Measurements from ENCODE around the gene BICC1. TPM values are rescaled to one million over a fixed set of nuclear protein-coding genes. Genes with fewer than 3 reads are reported as not detected.

The BICC1 gene
- total RNA-seq, 1 experiment from 2014 or later = not detected

DNA sequence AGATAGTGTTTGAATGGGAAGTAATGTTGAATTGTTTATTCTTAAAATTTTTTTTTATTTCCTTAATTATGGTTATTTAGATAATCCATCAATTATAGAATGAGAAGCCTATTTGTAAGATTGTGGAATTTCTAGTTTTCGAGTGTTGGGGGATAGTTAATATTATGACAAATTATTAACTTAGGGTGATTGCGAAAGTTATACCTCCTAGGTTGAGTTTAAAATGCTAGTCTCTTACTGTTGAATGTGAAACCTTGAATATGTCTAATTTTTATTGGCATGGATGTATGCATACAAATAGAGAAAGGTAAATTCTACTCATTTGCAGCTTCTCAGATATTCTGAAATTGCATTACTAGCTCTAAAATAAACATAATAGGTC, 43.2 kb downstream of the BICC1 start:
- Histone ChIP-seq H3K9me3 (ENCODE audit: control insufficient read depth in 1 of 2, insufficient read depth in 1 of 2, low read depth in 1 of 2, low read length in 2 of 2) (no peaks in the 10 kb centered on the region), H3K9me2 (ENCODE audit: insufficient read depth) (no peaks in the 10 kb centered on the region), H3K4me2 (ENCODE audit: low read length) (no peak overlapping the region), H3K79me2 (ENCODE audit: insufficient read depth, low read length) (no peaks in the 10 kb centered on the region), H3K27ac (ENCODE audit: low read depth, low read length) (no peak overlapping the region), H3K36me3 (ENCODE audit: control insufficient read depth in 1 of 2, insufficient read depth in 2 of 2, low read length in 2 of 2) (no peaks in the 10 kb centered on the region), H2AFZ (ENCODE audit: low read depth, low read length, poor library complexity, severe bottlenecking) (no peak overlapping the region), H3K27me3 (ENCODE audit: insufficient read depth, low read length) (0 out of 2 replicates have a peak, but pooled peaks cover 4% of the 10 kb centered on the region), H3K4me3 (replicated peaks in 1 of 2; ENCODE audit: low read depth in 1 of 2, low read length in 2 of 2) (no peak overlapping the region), H3K9ac (ENCODE audit: low read length) (no peak overlapping the region), H4K20me1 (ENCODE audit: insufficient read depth) (no peaks in the 10 kb centered on the region), H3K4me1 (ENCODE audit: control insufficient read depth in 1 of 2, insufficient read depth in 2 of 2, low read length in 2 of 2) (no peaks in the 10 kb centered on the region)
- no peak for TF ChIP-seq SIN3A (IDR thresholded peaks at IDR 0.05; ENCODE audit: low read depth)
- no peak for TF ChIP-seq TCF7L2 (IDR thresholded peaks at IDR 0.05; ENCODE audit: borderline replicate concordance, extremely low read depth, insufficient read depth, insufficient read length)
- TF ChIP-seq CBX3 (IDR thresholded peaks at IDR 0.05; ENCODE audit: low read depth) = no peak
- TF ChIP-seq, protein P1, sequence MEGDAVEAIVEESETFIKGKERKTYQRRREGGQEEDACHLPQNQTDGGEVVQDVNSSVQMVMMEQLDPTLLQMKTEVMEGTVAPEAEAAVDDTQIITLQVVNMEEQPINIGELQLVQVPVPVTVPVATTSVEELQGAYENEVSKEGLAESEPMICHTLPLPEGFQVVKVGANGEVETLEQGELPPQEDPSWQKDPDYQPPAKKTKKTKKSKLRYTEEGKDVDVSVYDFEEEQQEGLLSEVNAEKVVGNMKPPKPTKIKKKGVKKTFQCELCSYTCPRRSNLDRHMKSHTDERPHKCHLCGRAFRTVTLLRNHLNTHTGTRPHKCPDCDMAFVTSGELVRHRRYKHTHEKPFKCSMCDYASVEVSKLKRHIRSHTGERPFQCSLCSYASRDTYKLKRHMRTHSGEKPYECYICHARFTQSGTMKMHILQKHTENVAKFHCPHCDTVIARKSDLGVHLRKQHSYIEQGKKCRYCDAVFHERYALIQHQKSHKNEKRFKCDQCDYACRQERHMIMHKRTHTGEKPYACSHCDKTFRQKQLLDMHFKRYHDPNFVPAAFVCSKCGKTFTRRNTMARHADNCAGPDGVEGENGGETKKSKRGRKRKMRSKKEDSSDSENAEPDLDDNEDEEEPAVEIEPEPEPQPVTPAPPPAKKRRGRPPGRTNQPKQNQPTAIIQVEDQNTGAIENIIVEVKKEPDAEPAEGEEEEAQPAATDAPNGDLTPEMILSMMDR (IDR thresholded peaks at IDR 0.05 in 2 of 3, conservative IDR thresholded peaks at IDR 0.05 in 1 of 3; ENCODE audit: borderline replicate concordance in 1 of 3, insufficient read depth in 1 of 3, low read depth in 2 of 3, low read length in 2 of 3) = no peak
- TF ChIP-seq JUND (IDR thresholded peaks at IDR 0.05) = no peak
- no peak for TF ChIP-seq EZH2 (IDR thresholded peaks at IDR 0.05)
- no peak for TF ChIP-seq EZH2phosphoT487 (IDR thresholded peaks at IDR 0.05; ENCODE audit: borderline replicate concordance)
- no peak for TF ChIP-seq POLR2A (IDR thresholded peaks at IDR 0.05; ENCODE audit: borderline replicate concordance, extremely low read depth, insufficient read depth, insufficient read length)
- TF ChIP-seq, protein P2, sequence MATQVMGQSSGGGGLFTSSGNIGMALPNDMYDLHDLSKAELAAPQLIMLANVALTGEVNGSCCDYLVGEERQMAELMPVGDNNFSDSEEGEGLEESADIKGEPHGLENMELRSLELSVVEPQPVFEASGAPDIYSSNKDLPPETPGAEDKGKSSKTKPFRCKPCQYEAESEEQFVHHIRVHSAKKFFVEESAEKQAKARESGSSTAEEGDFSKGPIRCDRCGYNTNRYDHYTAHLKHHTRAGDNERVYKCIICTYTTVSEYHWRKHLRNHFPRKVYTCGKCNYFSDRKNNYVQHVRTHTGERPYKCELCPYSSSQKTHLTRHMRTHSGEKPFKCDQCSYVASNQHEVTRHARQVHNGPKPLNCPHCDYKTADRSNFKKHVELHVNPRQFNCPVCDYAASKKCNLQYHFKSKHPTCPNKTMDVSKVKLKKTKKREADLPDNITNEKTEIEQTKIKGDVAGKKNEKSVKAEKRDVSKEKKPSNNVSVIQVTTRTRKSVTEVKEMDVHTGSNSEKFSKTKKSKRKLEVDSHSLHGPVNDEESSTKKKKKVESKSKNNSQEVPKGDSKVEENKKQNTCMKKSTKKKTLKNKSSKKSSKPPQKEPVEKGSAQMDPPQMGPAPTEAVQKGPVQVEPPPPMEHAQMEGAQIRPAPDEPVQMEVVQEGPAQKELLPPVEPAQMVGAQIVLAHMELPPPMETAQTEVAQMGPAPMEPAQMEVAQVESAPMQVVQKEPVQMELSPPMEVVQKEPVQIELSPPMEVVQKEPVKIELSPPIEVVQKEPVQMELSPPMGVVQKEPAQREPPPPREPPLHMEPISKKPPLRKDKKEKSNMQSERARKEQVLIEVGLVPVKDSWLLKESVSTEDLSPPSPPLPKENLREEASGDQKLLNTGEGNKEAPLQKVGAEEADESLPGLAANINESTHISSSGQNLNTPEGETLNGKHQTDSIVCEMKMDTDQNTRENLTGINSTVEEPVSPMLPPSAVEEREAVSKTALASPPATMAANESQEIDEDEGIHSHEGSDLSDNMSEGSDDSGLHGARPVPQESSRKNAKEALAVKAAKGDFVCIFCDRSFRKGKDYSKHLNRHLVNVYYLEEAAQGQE (IDR thresholded peaks at IDR 0.05; ENCODE audit: low read depth) = no peak
- no peak for TF ChIP-seq CEBPB (IDR thresholded peaks at IDR 0.05; ENCODE audit: low read depth)
- TF ChIP-seq, protein P3, sequence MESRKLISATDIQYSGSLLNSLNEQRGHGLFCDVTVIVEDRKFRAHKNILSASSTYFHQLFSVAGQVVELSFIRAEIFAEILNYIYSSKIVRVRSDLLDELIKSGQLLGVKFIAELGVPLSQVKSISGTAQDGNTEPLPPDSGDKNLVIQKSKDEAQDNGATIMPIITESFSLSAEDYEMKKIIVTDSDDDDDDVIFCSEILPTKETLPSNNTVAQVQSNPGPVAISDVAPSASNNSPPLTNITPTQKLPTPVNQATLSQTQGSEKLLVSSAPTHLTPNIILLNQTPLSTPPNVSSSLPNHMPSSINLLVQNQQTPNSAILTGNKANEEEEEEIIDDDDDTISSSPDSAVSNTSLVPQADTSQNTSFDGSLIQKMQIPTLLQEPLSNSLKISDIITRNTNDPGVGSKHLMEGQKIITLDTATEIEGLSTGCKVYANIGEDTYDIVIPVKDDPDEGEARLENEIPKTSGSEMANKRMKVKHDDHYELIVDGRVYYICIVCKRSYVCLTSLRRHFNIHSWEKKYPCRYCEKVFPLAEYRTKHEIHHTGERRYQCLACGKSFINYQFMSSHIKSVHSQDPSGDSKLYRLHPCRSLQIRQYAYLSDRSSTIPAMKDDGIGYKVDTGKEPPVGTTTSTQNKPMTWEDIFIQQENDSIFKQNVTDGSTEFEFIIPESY (IDR thresholded peaks at IDR 0.05; ENCODE audit: extremely low read depth, insufficient replicate concordance, low read length) = no peak
- no peak for TF ChIP-seq SP1 (IDR thresholded peaks at IDR 0.05; ENCODE audit: low read depth)
- no peak for TF ChIP-seq FOSL1 (IDR thresholded peaks at IDR 0.05; ENCODE audit: low read depth)
- POLR2A ChIA-PET = no interaction called here
- ATAC-seq (no peak), DNase-seq (ENCODE audit: low read depth, low spot score) (no peak)
- CTCF ChIA-PET = no interaction called here
- intact Hi-C loops (cut with micrococcal nuclease) = no loop called here
- RAD21 ChIA-PET (ENCODE audit: low non-redundant PET in 1 of 2, low total read pairs in 2 of 2, uncharacterized antibody in 2 of 2, unreplicated experiment in 2 of 2) = no interaction called here
- no TSS peak for BruUV-seq (replicated peaks)
